Suppressor macrophage treated with lipopolysaccharide for 1 hour (primary cell): ENCODE measurements around the gene CELF4.

Source experiments
- DNase-seq, 3 donors: peaks; one replicate each; pipeline ENCODE4 v3.0.0-alpha.2; 2020 to 2022

The CELF4 gene

GRCh38 chr18:37521510-37522465 is 43.8 kb downstream of the CELF4 start:
- no peak for DNase-seq

GRCh38 chr18:37520508-37520907 is 45.1 kb downstream of the CELF4 start:
- no peak for DNase-seq

- no peak for DNase-seq
Measured at GRCh38 chr18:37519510-37520135, 46.0 kb downstream of the CELF4 start.

GRCh38 chr18:37516361-37516853 is 49.2 kb downstream of the CELF4 start:
- no peak for DNase-seq

- DNase-seq = no peak
Measured at GRCh38 chr18:37514953-37515352, 50.6 kb downstream of the CELF4 start.

GRCh38 chr18:37512400-37512799 is 53.2 kb downstream of the CELF4 start:
- DNase-seq = no peak

GRCh38 chr18:37511721-37512298 is 53.8 kb downstream of the CELF4 start:
- no peak for DNase-seq

- DNase-seq = no peak
Measured at GRCh38 chr18:37509600-37509999, 56.0 kb downstream of the CELF4 start.

GRCh38 chr18:37508207-37508606 is 57.4 kb downstream of the CELF4 start:
- DNase-seq = no peak

GRCh38 chr18:37507239-37507638 is 58.4 kb downstream of the CELF4 start:
- DNase-seq = no peak

GRCh38 chr18:37506001-37506400 is 59.6 kb downstream of the CELF4 start:
- no peak for DNase-seq

GRCh38 chr18:37505321-37505720 is 60.3 kb downstream of the CELF4 start:
- DNase-seq = no peak

GRCh38 chr18:37502601-37503000 is 63.0 kb downstream of the CELF4 start:
- DNase-seq = no peak

- no peak for DNase-seq
Measured at GRCh38 chr18:37502036-37502435, 63.6 kb downstream of the CELF4 start.

- DNase-seq = no peak
Measured at GRCh38 chr18:37501136-37501535, 64.5 kb downstream of the CELF4 start.

- DNase-seq = no peak
Measured at GRCh38 chr18:37499913-37500312, 65.7 kb downstream of the CELF4 start.

GRCh38 chr18:37499044-37499443 is 66.6 kb downstream of the CELF4 start:
- DNase-seq = no peak

- DNase-seq = no peak
Measured at GRCh38 chr18:37497853-37498518, 67.6 kb downstream of the CELF4 start.

- DNase-seq = no peak
Measured at GRCh38 chr18:37496568-37496967, 69.0 kb downstream of the CELF4 start.

- DNase-seq = no peak
Measured at GRCh38 chr18:37495354-37495753, 70.2 kb downstream of the CELF4 start.

GRCh38 chr18:37494406-37494805 is 71.2 kb downstream of the CELF4 start:
- no peak for DNase-seq

- DNase-seq = no peak
Measured at GRCh38 chr18:37493352-37493935, 72.2 kb downstream of the CELF4 start.

GRCh38 chr18:37492952-37493351 is 72.6 kb downstream of the CELF4 start:
- peak in 1 of 3 donors; percentile 19 for DNase-seq
